ENCODE data around the gene ANO2.

The ANO2 gene

DNA sequence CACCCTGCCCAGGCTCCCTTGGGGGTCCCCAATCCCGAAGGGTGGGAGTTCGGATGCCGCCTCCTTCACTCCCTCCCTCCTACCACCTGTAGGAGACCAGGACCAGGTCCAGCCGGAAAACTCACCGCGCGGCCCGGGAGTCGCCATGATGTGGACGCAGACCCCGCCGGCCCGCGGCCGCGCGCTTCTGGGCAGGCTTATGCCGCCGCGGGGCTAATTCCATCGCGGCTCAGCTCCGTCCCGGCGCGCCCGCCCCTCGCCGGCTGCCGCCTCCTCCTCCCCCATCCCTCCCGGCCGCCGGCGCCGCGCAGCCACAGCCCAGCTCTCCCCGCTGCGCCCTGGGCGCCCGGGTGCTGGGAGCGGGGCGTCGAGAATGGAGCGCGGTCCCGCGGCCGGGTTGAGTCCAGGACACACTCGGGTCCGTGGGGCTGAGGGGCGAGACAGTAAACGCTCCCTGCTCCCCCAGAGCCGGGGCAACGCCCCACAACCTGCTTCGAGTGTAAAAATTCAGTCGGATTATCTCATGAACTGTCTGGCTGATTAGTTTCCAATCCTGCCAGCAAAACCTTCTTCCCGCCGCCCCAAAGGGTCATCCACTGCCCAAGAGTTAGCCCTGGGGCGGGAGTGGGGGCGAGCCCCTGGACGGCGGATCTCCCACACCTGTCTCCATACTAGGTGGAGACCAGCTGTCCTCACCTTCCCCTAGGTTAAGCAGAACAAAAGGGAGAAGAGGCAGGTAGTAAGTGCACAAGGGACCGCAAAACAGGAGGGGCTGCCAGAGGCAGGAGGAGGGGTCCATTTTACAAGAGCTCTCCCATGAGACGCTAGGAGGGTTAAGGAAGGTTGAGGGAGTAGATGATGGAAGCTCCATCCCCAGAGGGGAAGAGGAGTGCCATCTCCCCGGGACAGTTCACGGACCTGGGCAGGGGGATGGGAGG lies at the start of gene ANO2:
TSS of gene ANO2 (minus strand) at position 189 of the 938 bp plus-strand sequence. CDS start at position 147, 42 bp downstream.
- no peak for DNase-seq

DNA sequence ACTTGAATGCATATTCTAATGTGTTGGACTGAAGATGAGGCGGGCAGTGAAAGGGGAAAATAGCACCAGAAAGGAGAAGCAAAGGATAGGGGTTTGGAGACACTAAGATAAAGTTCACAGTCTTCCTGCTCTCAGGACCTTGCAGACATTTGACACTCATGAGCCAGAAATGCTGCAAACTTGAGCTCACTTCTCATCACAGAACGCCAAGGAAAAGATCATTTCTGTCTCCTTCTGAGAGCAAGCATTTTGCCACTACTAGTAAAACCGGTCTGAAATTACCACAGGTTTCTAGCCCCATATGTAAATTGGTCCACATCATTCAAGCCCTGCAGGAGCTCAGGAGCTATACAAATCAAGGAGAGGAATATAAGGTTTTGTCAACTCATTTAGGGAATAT lies 44.6 kb upstream of the ANO2 start:
- no peak for DNase-seq

DNA sequence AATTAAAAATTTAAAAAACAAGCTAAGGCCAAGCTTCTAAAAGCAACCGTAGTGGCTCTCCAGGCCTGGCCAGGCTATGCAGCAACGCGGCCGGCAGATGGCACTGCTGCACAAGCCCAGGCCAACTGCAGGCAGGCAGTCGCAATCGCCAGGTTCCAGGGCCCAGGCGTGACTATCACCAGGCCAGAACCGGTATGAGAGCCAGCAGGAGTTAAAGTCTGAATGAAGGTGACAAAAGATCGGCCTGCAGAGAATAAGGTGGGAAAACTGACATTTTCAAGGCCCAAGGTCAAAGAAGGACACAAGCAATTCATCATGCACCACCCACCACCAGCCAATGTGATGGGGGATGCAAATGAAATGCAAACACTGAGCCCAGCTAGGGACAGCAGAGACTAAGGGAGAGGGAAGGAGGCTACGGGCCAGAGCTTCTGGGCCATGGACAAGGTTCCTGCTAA lies 43.6 kb upstream of the ANO2 start:
- DNase-seq: peak; percentile 80

DNA sequence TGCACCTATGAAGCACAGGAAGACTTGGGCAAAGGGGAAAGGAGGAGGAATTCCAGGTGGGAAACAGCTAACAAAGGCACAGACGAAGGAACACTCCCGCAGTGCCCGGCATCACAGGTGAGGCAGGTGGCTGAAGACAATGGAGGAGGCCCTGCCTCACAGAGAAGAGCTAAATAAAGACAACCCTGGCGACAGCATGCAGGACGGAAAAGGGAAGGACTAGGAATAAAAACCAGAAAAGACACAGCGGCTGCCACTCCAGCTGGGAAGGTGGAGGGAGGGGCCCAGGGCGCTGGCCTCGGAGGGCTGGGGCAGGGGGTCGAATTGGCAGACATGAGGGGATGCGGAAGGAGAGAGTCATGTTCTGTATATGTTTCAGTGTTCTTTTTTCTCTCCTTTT lies 43.0 kb upstream of the ANO2 start:
- no peak for DNase-seq

DNA sequence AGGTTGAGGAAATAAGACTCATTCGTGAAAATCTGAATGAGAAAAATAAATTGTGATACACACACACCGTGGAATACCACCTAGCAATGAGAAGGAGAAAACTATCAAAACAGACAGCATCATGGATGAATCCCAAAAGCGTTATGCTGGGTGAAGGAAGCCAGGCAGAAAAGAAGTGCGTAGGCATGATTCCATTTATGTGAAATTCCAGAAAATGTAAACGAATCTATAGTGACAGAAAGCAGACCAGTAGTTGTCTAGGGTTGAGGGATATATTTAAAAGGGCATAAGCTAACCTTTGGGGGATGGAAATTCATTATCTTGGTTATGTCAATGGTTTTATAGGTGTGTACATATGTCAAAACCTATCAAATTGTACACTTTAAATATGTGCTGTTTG lies 42.5 kb upstream of the ANO2 start:
- DNase-seq: no peak

DNA sequence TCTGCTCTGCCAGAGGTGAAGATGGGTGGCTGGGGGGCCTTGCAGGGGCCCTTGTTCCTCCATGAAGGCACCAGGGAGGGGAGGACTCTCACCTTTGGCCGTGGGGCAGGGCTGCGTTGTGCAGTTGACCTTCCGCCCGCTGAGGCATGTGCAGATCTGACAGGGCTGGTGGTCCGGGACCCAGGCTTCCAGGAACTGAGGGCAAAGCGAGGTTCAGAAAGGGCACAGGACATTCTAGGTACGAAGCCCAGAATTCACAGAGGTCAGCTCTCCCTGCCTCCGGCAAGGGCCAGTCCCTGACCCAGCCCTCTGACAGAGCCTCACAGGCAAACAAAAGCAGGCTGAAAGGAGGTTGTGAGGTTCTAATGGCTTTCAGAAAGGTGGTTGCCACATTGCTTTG lies 40.4 kb upstream of the ANO2 start:
- no peak for DNase-seq

DNA sequence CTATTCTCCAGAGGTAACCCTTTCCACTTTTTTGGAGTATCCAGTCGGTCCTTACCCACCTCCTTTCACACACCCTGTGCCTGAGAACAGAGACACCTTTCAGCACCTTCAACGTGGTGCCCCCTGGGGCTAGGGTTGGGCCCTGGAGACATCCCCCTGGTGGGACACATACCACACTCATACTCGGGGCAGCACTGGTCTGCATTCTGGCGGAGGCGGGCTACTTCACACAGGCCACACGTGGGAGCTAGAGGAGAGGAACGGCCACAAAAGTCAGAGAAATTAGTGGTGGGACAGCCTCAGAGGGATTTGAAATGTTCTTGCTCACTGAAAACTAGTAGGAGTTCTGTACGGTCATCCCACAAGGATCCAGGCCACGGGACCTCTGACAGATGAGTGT lies 39.8 kb upstream of the ANO2 start:
- DNase-seq: no peak

DNA sequence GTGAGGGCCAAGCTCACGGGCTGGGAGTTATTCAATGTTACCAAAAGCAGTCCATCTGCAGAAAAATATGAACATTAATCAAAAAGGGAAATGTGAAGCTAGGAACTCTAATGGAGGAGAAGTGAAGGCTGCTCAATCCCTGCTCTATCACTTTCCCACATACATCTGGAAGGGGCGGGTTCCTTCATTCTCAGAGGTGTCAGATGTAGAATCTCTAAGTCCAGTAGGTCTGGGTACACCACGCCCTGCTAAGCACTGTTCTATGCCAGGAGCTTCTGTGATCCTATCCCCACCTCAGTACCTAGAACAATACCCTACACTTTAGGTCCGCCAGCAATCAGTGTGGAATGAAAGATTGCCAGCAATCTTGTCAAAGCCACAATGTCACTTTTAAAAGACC lies 37.0 kb upstream of the ANO2 start:
- no peak for DNase-seq

DNA sequence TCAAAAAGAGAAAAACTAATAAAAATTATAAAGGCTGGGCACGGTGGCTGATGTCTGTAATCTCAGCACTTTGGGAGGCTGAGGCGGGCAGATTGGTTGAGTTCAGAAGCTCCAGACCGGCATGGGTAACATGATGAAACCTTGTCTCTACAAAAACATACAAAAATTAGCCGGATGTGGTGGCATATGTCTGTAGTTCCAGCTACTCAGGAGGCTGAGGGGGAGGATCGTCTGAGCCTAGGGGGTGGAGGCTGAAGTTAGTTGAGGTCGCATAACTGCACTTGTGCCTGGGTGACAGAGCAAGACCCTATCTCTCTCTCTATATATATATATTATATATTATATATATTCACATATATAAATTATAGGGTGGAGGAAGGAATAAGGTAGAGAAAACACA lies 32.5 kb upstream of the ANO2 start:
- no peak for DNase-seq

DNA sequence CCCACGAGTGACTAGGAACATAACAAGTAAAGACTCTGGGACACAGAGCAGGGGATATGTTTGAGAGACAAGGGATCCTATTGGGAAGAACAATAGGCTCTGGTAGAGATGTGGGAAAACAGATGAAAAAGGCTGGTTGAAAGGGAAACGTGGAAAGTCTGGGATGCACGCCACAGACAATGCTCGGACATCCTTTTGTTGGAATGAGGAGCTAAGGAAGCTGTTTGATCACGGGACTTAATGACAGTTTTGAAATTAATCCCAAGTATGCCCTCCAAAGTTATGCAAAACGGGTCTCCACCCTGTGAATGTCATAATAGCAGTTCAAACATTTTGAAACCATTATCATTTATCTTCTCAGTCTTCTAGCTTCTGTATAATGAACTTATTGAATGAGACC lies 31.7 kb upstream of the ANO2 start:
- no peak for DNase-seq

DNA sequence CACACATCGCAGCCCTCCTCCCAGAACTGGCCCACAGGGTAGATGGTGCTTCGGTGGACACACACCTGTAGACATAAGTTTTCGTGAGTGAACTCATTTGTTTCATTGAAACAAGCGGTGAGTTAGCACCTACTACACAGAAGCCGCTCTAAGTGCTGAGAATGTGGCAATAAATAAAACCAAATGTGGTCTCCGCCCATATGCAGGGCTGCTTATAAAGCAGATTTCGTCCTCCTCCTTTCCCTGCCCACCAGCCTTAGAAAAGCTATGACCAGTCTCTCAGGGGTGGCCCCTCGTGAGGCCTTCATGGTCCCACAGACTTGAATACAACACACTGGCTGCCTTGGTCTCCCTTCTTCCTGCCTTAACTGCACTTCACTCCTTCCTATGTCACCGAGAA lies 31.1 kb upstream of the ANO2 start:
- no peak for DNase-seq

DNA sequence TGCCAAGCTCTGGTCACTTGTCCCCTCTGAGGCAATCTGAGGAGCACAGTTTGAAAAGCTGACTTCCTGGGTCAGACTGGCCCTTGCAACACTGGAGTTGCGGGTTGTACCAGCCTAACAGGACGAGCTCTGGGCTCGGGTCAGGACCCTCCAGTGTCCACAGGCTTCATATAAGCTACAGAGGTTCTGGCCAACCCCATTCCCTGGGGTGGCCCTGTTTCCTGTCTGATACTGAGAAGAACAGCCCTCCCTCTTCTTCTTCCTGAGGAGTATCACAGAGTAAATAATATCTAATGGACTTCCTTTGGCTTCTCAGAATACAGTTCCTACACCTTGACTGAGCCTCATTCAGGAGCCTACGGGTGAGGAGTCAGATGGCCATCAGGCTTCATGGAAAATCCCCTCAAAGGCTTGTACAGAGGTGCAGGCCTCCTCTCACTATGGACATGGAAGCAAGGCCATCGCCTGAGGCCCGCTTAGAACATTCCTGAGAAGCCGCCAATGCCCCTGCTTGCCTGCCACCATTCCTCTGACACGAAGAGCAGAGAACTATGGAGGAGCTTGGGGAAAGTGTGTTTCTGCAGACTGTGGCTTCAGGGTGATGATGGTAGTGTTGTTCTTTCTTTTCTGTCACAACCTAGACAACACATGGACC lies 28.5 kb upstream of the ANO2 start:
- DNase-seq: no peak

DNA sequence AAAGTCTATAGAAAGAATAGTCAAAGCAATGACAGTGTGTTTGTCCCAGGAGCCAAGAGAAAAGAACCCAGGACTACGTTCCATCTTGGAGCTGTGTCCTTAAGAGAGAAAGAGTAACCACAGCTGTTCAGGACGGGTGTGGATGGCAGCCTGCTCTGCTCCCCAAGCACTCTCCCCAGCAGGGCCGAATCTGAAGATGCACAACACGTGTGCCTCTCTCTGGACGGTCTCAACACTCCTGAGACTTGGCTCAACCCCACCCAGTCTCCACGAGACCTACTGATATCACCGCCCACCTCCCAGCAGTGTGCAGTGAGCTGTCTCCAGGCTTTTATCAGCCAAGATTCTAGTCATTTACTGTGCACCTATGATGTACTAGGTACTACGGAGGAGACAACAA lies 27.3 kb upstream of the ANO2 start:
- no peak for DNase-seq

DNA sequence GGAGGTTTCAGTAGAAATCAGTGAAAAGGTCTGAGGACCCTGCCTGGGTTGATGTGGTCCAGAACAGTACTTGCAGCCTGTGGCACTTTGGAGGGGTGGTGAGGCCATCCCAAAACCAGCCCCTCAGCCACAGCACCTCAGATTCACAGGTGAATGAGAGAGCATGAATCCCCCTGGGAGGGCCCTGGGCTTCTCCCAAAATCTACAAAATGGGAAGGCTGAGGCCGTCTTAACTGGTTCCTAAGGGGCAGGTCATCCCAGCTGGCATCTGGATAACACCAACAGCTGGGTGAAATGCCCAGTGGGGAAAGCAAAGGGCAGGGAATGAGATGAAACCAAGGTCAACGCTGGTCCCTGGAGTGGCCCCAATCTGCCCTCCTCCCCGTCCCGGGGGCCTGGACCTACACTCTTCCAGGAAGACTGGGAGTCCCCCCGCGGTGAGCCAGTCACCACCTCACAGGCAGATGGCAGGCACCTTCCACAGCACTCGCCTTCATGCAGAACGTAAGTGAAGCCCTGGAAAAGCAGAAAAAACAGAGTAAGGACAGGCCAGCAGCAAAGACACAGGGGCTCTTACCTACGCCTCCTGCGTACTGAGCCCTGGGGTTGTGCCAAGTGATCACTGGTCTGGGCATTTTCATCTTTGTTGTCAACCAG lies 26.3 kb upstream of the ANO2 start:
- no peak for DNase-seq

DNA sequence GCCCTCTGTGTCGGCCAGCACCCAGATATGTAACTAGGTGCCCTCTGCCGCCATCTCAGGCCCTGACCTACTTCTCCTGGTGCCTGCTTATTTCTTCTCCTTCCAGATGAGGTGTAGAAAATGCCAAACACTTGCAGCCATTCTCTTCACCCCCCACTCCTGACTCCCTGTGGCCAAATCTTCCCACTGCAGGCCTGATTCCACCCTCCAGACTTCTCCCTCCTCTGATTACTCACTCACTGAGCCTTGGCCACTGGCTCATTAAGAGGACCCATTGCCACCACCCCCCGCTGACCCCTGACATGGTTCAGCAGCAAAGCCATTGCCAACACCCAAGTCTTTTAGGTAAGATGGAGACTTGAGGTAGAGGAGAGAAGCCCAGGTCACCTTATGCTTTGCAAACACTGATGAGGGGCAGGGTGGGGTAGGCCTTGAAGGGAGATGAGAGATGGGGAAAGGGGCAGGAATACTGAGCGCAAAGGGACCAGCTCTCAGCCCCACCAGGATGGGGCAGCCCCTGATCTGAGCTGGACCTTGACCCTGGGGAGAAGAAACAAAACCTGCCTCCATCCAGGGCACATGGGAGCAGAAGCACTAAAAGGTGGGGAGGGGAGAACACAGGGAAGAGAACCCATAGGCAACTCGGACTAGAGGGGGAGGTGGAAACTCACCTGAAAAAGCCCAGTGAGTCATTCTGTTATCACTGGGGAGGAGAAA lies 25.1 kb upstream of the ANO2 start:
- no peak for DNase-seq

DNA sequence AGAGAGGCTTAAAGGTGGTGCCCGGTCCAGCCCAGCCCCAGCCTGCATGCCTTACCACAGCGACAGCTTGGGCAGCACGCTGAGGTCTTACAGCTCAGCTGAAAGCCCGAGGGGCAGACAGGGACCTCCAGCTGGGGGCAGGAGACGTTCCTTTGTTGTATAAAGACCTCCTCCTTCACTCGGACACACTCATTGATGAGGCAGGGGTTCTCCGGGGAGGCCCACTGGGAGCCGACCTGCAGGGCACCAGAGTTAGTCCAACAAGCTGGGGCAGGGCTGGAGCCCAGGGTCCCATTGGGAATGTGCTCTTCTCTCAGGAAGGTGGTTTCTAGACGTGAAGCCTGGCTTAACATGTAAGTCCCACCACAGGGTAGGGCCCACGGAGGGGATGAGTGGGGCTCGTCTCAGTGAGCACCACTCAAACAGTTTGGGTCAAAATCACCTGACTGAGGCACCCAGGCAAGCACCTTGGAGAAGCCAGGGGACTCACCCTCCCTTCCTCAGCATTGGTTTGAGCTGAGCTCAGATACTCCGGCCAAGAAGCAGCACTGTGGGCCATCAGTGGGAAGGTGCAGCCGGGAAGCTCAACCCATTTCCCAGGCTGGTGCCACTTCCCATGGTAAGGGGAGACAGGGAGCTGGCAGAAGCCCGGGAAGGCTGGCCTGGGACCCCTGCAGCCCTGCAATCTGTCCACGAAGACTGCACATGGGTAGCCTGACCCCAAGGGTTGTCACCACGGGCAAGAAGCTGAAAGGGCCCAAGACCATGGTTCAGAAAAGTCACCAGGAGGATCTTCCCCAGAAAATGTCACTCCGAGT lies 24.3 kb upstream of the ANO2 start:
- DNase-seq: no peak

DNA sequence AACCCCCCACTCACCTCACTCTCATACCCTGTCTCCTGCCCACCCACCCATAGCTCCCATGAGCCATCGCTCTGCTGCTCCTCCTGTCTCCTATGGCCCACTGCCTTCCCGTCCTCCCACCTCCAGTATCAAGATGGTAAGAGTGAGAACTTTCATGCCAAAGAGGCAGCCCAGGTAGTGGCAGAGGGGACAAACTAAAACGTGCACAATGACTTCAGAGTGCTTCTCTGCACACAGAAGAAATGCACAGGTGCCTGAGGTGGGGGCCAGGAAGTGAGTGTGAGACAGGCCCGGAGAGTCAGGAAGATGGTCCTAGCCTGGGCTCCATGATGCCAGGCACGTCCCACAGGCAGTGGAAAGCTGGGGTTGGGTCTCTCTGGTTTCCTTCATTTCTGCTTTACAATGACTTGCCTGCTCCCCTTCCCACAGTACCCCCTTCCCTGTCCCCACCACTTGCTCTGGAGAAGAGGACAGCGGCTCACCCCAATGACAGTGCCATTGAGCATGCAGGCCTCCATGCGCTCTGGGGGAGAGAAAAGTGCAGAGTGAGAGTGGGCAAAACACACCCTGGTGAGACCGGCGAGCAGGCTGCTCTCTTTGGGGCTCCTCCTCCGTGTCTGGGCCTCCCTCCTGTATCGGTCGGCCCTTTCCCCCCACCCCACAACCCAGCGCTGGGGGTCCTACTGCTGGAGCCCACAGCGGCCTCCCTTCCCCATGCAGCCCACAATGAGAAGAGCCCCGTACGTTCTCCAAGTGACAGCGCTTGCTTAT lies 22.8 kb upstream of the ANO2 start:
- no peak for DNase-seq

DNA sequence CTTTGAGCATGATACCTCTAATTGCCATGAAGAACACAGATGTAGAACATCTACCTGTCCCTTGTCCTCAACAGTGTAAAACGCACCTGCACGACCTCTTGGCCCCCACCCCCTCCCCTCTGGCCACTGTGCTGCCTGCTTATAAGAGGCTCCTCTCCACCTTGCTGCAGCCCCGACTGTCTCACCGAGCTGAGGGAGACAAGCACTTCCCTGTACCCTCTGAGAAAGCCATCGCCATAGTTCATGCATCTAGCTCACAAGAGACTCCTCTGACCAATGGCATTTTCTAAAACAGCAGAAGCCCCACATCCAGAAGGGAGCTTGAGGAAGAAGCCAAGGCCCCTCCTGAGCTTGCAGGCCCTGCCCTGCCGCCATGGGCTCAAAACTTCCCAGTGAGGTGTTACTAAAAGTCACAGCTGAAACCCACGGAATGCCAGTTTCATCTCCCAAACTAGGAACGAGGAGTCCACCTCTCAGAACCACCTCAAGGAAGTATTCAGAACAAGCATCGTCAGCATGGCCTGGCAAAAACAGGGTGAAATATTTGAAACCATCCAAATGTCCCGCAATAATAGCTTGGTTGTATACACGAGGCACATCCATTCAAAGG lies 21.5 kb upstream of the ANO2 start:
- DNase-seq: no peak

DNA sequence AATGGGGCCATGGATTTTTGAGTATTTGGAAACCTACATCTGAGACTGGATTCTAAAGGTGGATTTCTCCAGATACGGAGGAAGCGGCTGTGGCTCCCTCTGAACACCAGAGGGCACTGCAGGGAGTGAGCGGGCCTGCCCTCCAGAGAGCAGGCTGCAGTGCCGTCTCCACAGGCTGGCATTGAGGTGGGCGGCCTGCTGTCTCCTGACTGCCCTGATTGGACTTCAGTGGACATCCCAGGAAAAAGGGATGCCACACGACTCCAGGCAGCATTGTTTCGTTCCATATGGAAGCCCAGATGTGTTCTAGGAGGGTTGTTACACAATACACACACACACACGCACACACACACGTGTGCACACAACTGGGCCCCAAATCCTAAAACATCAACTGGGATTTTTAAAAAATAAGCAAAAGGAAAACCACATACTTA lies 20.9 kb upstream of the ANO2 start:
- peak; percentile 52 for DNase-seq

DNA sequence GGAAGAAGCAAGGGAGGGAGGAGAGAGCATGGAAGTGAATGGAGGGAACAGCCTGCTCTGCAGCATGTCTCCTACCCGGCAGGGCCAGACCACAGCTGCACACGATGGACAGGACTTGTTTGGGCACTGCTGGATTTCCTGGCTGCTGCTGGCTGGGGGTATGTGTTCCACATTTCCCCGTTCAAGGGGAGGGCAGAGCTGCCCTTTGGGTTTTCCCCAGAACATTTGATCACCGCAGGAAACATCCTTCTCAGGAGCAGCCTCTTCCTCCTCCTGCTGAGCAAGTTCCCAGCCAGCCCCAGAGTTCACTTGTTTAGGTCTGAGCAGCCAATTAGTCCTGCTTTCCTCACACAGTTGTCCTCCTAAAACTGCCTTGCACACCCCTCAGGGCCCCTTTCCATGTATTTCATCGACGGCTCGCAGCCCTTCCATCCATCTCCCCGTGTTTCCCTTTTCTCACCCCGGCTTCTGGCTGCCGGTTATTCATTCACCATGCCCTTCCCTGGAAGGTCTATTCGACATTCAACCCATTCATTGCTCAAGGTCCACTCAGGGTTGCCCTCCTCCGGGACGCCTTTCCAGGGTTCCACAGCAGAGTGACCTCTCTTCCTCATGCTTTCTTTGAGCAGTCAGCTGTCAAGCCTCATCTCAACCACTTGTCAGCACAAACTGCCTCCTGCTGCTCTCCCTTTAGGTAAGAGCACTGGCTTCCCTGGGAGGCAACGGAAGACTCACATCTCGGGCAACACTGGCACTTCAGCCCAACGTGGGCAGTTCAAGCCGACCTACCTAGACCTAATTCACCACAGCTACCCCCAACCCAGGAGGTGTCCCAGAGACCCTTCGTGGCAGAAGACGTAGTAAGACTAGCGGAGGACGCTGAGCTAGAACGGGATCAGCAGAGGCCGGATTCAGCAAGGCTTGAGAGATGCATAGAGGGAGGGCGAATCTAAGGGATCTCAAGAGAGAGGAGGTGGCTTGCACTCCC lies 20.1 kb upstream of the ANO2 start:
- DNase-seq: no peak
